HG02588 (cell line): ENCODE data around the gene CARS2.
A peak's percentile ranks its signal among the peaks of the same experiment; 100 is the strongest.
"Not testable (repeated sequence)": the region's sequence is repeated elsewhere in the genome, so short reads cannot be mapped to it uniquely, and the experiment has no call there.

Source experiments
- ATAC-seq: cut with Tn5 transposase; IDR thresholded peaks from one replicate; pipeline ENCODE4 v1.9.1; 2021; ENCODE audit warnings: mild to moderate bottlenecking, moderate library complexity; ENCODE audit not compliant: unreplicated experiment

CARS2 gene

DNA sequence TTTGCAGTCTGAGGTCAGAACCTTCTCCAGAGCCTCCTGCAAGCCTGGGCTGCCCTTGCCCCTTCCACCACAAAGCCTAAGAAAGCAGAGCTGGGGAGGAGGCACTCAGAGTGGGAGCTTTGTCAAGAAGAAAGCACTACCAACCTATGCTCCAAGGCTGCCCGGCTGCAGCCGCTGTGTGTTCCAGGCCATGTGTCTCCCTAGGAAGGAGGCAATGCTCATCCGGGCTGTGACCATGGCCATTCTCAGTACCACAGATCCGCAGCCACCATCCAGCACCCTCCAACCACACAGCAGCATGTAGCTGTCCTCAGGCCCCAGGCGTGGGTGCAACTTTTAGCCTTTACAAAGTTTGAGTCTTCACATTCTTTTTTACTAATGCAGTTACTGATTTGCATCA is 22.0 kb downstream of the CARS2 start:
- ATAC-seq: no peak

- ATAC-seq: no peak
These were observed 22.6 kb downstream of the CARS2 start for GRCh38 chr13:110683203-110683883.

DNA sequence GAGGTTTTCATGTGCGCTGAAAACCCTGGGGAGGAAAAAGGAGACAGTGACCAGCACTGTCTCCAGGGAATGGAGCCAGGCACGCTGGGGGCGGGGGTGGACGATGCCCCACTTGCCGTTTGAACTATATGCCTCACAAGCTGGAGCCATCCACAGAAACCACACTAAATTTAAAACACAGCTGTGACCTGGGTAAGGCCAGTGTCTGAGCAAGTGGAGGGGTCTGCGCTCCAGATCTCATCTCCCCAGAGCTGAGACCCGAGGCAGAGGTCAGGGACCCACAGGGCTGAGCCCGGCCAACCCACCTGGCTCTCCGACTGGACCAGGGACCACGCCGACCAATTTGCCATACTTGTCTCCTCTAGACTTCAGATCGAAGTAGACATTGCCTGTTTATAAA is 23.2 kb downstream of the CARS2 start:
- ATAC-seq: no peak

GRCh38 chr13:110681868-110682550 is 23.9 kb downstream of the CARS2 start:
- no peak for ATAC-seq

GRCh38 chr13:110680852-110681251 is 25.1 kb downstream of the CARS2 start:
- no peak for ATAC-seq

DNA sequence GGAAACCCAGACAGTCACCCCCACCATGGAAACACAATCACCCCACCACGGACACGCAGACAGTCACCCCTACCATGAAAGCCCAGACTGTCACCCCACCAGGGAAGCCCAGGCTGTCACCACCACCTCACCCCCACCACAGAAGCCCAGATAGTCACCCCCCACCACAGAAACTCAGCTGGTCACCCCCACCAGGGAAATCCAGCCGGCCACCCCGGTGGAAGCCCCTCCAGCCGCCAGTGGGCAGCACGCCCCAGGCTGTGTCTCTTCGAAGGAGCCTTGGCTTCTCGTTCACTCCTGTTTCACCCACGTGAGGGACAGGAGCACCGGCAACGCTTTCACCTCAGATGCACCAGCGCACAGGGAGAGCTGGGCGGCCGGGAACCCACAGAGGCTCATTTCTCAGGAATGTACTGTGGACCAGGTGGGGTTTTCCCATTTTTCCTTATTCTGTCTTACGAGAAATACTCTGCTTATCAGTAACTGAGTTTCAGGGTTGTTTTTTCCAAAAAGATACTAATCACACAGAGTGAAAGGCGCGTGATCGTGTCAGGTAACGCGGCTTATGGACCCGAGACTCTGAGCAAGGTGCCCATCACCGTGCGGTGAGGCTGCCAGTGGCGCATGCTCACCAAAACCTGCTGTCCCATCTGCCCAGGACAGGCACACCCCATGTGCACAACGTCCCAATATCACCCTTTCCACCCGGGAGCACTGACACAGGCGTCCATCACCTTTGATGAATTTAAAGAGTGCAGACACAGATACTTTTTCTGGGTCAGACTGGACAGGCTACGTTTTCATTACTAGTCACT is 28.0 kb downstream of the CARS2 start:
- no peak for ATAC-seq

DNA sequence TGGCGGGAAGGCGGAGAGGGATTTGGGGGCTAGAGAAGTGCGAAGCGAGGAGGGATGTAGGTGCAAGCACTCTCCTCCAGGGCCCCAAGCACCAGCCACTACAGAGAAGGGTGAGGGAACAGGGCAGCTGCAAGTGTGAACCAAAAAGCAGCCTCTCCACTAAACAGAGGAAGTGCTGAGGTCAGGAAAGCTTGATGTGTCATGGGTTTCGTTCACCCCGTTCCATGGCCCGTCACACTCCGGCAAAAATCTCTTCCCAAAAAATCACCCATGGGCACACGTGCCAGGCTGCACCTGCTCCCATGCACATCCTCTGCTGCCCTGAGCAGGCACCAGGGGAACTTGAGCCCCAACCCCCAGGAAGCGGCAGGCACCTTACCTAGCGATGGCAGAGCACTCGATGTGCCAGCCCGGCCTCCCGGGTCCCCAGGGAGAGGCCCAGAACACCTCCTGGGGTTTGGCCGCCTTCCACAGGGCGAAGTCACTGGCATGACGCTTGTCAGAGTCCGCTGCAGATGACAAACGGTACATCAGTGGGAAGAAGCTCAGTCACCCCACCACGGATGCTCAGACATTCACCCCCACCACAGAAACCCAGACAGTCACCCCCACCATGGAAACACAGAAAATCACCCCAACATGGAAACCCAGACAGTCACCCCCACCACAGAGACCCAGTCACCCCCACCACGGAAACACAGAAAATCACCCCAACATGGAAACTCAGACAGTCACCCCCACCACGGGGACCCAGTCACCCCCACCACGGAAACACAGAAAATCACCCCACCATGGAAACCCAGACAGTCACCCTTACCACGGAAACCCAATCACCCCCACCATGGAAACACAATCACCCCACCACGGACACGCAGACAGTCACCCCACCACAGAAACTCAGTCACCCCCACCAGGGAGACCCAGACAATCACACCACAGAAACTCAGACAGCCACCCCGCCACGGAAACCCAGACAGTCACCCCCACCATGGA is 29.0 kb downstream of the CARS2 start:
- peak; percentile 71 for ATAC-seq

DNA sequence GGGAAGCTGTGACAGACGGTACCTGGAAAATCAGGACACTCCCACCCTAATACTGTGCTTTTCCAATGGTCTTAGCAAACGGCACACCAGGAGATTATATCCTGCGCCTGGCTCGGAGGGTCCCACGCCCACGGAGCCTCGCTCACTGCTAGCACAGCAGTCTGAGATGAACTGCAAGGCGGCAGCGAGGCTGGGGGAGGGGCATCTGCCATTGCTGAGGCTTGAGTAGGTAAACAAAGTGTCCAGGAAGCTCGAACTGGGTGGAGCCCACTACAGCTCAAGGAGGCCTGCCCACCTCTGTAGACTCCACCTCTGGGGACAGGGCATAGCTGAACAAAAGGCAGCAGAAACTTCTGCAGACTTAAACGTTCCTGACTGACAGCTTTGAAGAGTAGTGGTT is 36.1 kb downstream of the CARS2 start:
- ATAC-seq: not testable (repeated sequence)

- no peak for ATAC-seq
These were observed 36.9 kb downstream of the CARS2 start for GRCh38 chr13:110669036-110669435.

GRCh38 chr13:110666255-110666533 is 39.7 kb downstream of the CARS2 start:
- ATAC-seq: no peak

DNA sequence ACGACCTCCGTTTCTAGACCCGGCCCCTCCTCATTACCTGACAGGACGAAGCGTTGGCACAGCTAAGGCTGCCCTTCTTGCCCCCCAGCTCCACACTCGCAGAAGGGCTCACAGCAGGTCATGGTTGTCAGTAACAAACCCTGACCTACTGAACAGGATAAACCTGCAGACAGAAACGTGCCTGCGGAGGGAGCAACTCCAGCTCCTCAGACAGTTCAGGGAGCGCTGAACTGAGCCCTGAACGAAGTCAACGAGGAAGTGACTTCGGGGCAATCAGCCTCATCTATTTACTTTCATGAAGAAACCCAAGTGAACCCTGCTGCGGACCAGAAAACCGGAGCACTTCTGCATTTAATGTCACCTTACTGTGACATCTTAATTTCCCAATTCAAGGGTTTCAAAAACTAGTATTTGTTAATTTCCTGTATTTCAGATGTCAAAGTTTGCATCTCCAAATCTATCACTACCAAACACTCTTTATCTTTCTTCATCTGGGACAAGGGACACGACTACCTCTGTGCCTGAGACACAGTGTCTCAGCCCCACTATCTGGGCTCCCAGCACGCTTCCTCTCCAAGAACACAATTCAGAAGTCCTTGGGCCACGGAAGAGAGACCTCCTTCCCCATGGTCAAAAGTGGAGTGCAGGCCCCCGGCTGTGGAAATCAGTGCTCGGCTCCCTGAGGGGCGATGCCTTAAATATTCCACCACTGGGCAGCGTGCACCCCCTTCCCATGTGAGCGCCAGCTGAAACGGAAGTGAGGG is 40.2 kb downstream of the CARS2 start:
- ATAC-seq: no peak

DNA sequence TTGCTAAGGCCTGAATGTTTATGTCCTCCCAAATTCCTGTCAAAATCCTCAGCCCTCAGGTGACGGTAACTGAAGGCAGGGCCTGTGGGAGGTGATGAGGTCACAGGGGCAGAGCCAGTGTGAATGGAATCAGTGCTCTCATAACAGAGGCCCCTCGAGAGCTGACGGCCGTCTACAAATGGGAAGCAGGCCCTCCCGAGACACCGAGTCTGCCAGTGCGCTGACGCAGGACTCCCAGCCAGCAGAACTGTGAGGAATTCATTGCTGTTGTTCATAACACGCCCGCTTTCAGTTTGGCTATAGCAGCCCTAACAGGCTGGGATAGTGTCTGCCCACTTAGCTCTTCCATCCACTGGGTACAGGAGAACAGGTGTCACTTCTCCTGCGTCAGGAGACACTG is 41.2 kb downstream of the CARS2 start:
- no peak for ATAC-seq

DNA sequence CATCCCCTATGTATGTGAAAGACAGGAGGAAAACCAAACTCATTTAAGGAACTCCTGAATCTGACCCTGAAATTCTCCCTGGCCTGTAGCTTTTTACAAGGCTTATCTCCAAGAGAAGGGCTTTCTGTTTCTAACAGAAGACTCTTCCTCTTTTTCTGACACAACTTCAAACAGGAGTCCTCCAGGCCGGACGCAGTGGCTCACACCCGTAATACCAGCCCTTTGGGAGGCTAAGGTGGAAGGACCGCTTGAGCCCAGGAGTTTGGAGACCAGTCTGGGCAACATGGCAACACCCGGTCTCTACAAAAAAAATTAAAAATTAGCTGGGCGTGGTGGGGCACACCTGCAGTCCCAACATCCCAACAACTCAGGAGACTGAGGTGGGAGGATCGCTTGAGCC is 41.9 kb downstream of the CARS2 start:
- ATAC-seq: no peak

- no peak for ATAC-seq
These were observed 42.4 kb downstream of the CARS2 start for GRCh38 chr13:110663491-110663890.

- ATAC-seq: no peak
These were observed 43.0 kb downstream of the CARS2 start for GRCh38 chr13:110662777-110663443.

DNA sequence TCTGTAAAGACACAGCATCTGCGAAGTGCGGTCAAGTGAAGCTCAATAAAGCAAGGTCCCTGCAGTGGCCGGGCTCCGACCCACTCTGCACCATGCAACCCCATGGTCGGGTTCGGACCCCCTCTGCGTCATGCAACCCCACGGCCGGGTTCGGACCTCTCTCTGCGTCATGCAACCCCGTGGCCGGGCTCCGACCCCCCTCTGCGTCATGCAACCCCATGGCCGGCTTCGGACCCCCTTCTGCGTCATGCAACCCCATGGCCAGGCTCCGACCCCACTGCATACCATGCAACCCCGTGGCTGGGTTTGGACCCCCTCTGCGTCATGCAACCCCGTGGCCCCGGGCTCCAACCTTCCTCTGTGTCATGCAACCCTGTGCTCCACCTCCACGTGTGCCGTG is 43.8 kb downstream of the CARS2 start:
- no peak for ATAC-seq

- ATAC-seq: no peak
These were observed 44.7 kb downstream of the CARS2 start for GRCh38 chr13:110661256-110661655.

DNA sequence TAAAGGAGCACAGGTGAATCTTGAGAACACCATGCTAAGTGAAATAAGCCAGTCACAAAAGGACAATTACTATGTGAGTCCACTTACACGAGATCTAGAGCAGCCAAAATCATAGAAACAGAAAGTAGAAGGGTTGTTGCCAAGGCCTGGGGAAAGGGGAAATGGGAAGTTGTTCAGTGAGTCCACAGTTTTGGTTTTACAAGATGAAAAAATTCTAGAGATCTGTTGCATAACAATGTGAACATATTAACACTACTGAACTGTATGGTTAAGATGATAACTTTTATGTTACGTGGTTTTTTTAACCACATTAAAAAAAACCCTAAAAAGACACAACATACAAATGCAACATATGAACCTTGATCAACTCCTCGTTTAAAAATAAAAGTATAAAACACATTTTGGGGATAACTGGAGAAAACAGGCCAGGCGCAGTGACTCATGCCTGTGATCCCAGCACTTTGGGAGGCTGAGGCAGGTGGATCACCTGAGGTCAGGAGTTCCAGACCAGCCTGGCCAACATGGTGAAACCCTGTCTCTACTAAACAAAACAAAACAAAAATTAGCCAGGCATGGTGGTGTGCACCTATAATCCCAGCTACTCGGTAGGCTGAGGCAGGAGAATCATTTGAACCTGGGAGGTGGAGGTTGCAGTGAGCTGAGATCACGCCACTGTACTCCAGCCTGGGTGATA is 47.6 kb downstream of the CARS2 start:
- peak; percentile 85 for ATAC-seq

- no peak for ATAC-seq
These were observed 48.7 kb downstream of the CARS2 start for GRCh38 chr13:110657196-110657595.
